Hepatocyte (in vitro differentiated cells): ENCODE data around the gene DLG2.

Experiments used
- CTCF ChIP-seq: fragments of 200-600 bp; sonication (generic); IDR thresholded peaks from 2 replicates; pipeline ENCODE4 v1.5.1; 2016; ENCODE audit warnings: antibody characterized with exemption, mild to moderate bottlenecking; ENCODE audit not compliant: poor library complexity
- EZH2 ChIP-seq: fragments of 200-600 bp; sonication (generic); IDR thresholded peaks from 2 replicates; pipeline ENCODE4 v1.6.1; 2016; ENCODE audit warnings: antibody characterized with exemption, mild to moderate bottlenecking, borderline replicate concordance

- TF ChIP-seq CTCF, result no peak
- TF ChIP-seq EZH2, result no peak
Observed at GRCh38 chr11:83599066-83599465, 2028.1 kb downstream of the DLG2 start.
